GM18508 (cell line): ENCODE data around the gene SLC13A2.

Experiments used
- ATAC-seq: cut with Tn5 transposase; IDR thresholded peaks from one replicate; pipeline ENCODE4 v1.9.1; 2021; ENCODE audit warnings: moderate number of reproducible peaks; ENCODE audit not compliant: insufficient read depth, unreplicated experiment

The SLC13A2 gene

DNA sequence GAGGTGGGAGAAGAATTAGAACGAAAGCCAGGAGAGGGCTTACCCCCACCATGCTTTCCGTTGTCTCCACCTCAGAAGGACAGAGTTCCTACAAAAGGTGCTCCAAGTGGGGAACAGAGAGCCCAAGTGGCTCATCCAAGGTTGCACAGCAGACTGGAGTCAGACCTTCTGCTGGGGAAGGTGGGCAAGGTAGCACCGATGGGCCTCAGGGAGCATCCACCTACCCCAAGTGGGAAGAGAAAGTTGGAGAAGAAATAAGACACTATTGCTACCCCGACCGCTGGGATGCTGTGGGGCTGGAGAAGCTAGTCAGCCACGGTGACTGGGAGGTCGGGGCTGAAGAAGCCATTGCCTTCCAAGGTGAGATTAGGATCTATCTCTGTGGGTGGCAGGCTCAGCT, 57.5 kb downstream of the SLC13A2 start:
- ATAC-seq: no peak

DNA sequence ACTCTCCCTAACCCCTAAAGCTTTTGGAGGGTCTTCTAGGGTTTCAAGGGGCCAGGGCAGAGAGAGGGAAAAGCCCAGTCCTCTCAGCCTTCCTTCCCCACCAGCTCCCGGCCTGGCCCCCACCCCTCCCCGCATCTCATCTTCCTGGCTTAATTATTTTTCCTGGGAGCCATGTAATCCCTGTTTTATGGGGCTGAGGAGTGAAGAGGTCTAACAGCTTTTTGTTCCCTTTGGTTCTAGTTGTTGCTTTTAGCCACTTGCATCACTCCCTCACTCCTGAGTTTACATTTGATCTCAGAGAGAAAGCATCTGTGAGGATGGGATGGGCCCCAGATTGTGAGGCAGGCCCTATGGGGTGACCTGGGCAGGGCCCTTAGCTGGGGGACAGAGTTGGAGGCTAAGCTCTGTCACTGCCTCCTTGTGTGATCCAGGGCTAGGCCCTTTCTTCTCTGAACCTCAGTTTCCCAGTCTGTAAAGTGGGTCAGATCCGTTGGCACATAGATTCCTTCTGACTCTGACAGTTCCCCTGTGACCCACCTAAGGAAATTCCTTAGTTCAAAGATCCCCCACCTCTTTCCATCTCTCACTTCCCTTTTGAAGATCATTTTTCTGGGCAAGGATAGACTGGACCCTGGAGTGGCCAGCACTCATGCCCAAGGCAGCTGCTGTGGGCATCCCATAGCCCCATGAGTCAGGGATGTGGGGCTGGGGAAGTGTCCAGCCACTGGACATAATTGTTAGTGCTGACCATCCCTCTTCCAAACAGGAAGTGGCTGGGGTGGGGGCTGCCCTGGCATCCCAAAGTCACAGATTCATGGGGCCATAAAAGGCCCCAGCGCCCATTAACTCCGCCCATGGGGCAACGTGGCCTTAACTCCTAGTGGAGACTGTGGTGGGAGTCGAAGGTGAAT, 58.9 kb downstream of the SLC13A2 start:
- ATAC-seq: no peak

DNA sequence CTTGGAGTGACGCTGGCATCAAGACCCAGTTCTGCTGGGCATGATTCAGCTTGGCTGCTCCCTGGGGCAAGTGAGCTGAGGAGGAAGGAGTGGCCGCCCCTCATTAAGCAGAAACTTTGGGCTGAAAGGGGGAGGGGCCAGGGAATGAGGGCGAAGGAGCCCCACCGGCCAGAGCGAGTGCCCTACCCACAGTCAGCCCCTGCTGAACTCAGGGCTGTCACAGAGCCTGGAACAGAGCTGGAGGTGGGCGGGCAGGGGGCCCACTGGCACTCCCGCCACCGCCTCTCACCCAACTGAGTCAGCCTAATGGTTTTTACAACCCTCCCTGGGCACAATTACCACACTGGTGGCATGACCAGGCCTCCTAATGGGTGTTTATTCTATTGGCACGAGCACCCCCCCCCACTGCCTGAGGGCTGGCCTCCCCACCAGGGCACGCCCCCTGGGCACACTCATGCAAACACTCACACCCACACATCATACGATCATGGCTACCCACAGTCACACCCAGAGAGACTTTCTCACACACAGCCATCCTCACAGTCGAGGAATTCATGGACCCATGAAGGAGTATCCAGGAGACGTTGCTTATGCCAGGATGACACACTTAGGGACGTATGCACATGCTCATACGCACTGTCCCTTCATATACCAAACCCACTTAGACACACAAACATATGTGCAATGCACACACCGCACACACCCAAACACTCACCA, 59.8 kb downstream of the SLC13A2 start:
- no peak for ATAC-seq

DNA sequence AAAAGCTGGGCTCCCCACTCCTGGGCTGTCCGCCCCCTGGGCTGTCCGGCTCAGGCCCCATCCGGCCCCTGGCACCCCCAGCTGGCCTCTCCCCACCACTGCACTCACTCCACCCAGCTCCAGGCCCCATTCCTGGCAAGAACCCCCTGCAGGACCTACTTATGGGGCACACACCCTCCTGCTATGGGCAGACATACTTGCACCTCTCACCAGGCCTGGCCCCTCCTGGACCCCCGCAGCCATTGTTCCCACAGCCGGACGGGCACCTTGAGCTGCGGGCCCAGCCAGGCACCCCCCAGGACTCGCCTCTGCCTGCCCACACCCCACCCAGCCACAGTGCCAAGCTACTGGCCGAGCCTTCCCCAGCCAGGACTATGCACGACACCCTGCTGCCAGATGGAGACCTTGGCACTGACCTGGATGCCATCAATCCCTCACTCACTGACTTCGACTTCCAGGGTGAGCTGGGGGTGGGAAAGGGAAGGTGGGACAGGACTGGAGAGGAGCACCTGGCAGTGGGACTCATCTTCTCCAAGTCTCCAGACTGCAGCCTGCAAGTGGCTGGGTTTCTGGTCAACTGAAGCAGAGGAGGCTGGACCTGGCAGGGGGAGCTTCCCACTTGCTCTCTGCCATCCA, 61.4 kb downstream of the SLC13A2 start:
- no peak for ATAC-seq

DNA sequence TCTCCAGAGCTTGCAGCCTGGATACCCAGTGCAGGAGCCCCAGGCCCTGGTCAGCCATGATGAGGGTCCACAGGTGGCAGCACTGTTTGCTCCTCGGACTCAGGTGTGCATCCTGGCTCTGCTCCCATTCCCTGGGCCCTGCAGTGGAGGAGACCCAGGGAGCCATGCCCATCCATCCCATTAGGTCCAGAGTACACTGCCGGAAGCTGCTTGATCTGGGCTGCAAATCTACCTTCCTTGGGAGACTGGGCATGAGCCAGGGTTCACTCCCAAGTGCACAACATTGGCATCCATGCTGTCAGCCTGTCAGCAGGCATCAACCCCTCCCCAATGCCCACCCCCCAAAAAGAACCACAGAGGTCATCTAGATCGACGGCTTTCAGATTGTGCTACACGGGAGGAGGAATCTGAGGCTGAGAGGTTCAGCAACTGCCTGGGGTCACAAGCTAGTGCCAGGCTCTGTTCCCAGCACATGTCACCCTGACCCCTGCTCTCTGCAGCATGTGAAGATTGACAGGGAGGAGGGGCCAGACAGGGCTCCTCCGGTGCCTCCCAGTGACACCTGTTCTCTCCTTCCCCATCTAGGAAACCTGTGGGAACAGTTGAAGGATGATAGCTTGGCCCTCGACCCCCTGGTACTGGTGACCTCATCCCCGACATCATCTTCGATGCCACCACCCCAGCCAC, 63.2 kb downstream of the SLC13A2 start:
- ATAC-seq: no peak

DNA sequence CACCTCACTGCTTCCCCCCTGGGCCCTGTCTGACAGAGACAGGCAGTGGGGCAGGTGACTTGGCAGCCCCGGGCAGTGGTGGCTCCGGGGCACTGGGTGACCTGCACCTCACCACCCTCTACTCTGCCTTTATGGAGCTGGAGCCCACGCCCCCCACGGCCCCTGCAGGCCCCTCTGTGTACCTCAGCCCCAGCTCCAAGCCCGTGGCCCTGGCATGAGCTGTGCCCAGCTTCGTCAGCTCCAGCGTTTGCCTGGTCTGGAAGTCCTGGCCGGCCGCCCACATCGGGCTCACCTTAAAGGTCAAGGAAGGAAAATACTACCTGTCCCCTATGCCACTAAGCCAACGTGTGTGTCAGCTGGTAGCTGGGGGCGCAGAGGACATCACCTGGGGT, 63.8 kb downstream of the SLC13A2 start:
- no peak for ATAC-seq

DNA sequence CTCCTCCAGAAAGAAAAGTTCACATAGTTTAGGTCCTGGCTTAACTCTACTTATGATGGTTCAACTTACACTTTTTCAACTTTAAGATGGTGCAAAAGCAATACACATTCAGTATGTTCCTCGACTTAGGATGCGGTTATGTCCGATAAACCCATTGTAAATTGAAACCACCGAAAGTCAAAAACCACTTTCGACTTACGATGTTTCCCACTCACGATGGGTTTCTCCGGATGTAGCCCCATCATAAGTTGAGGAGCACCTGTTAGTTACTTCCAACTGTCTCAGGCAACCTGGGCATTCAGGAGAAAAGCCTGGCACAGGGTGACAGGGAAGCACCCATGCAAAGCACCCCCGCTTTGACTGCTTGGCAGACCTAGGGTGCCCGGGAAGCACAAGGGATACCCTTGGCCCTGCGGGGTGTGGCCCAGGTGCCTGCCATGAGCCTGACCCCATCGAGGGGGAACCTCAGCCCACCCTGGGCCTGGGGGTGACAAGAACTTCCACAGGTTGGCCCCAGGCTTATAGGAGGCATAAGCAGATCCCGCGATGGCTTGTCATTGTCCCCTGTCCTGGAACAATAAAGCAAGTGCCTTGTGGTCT, 65.0 kb downstream of the SLC13A2 start:
- ATAC-seq: no peak

DNA sequence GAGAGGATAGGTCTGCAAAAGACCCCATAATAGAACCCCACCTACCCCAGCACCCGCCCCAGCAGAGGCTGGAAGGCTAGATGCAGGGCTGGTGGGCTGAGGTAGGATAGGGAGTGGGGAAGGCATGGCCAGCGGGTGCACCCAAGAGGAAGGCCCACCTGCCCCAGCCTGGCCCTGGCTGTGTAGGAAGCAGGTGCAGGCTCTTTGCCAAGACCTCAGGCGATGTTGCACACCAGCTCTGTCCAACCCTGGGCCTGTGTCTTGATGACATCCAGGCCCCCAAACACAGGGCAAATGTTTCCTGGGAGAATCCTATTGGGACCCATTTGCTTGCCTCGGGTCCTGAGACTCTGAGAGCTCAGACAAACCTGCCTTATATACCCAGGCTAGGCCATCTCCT, 66.8 kb downstream of the SLC13A2 start:
- no peak for ATAC-seq

DNA sequence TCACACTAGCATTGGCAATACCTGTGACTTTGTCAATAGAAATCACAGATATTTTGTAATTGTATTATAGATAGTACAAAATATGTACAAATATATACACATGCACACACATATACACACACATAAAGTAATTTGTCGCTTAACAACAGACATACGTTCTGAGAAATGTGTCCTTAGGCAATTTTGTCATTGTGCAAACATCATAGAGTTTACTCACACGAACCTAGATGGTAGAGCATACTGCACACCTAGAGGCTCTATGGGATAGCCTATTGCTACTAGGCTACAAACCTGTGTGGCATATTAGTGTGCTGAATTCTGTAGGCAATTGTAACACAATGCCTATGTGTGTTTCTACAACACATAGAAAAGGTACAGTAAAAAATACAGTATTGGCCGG, 68.0 kb downstream of the SLC13A2 start:
- ATAC-seq: no peak

DNA sequence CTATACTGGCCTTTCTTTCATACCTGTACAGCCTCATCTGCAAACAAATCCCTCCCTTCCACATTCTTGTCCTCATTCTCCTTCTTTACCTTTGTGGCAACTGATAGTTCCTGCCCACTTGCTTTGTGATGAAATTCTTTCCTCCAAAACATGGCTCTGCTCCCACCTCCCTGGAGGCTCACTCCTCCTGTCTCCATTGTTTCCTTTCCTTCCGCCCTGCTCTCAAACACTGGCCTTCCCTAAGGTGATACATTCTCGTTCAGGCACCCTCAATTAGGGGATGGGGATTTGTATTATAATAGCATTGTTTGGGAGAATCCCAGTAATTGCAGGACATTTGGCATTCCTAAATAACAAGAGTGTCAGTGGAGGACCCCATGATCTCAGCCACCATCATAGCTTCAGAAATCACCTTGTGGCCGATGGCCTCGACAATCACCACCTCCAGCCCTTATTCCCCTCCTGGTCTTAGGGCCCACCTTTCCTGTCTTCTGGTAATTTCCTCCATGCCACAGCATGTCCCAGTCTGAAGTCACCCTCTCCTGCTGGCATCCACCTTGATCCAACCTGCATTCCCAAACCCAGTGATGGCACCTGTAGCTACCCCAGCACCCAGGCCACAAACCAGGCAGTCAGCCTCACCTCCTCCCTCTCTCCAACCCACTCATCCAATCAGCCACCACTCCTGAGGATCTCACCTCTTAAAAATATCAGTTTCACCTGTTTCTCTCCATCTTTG, 71.1 kb downstream of the SLC13A2 start:
- ATAC-seq: no peak

DNA sequence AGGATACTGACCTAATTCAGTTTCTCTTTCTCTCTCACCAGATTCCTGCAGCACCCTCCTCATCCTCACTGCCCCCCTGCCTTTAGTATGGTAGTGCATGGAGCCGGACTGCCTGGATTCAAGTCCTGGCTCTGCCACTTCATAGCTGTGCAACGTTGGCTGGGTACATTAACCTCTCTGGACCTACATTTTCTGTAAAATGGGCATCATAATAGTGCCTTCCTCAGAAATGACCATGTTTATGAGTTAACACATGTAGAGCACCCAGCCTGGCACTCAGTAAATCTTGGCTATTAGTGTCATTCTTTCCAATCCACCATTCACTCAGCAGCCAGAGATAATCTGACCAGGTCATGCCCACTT, 71.7 kb downstream of the SLC13A2 start:
- no peak for ATAC-seq

DNA sequence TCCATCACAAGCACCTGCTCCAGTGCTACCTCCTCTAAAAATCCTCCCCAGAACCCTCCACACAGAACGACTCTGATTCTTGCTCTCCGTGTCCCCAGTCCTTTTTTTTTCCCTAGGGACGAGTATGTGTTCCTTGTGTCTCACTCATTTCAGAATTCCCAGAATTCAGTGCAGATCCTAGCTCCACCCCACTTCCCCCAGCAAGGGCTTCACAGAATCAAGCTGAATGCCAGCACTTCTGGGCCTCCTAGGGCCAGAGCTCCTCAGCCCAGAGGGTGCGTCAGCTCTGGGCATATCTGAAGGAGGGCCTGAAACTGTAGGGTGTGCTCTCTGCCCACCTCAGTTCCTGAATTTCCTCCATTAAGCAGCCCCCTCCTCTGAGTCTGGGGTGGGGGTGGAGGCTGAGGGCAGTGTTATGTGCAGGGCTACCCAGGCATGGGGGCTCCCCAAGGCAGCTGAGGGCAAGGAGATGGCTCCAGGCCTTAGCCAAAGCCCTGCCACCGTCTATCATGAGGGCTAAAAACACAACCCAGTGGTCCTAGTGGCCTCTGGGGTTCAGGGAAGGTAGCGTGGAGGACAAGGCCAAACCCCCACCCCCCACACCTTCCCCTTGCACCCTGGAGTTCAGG, 72.5 kb downstream of the SLC13A2 start:
- ATAC-seq: no peak

DNA sequence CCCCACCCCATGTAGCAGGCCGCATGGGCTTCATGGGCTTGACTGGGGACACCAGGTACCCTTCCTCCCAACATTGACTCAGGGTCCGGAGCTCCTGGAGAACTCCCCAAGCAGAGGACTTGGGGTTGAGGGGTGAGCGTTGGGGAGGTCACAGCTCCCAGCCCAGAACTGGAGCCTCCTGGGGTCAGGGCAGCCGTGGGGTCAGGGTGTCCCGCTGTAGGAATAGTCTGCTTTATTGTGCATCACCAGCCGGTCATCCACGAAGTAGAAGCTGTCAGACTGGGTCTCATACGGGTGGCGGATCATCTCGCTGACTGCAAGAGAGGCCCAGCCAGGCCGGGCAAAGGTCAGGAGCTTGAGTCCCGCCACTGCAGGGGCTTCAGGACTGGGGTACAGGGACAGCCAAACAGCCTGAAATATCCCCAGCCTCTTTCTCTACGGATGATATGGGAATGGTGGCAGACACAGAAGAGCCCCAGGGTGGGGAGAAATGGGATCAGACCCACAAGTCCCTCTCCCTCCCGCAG, 73.7 kb downstream of the SLC13A2 start:
- ATAC-seq: no peak
